Keratinocyte (primary cell): ENCODE results near the gene SEC22A. TPM values are rescaled to one million over a fixed set of nuclear protein-coding genes. Genes with fewer than 3 reads are reported as not detected.

Experiments
- DNase-seq: peaks from one replicate; pipeline ENCODE4 v3.0.0-alpha.2; 2011; ENCODE audit warnings: low read depth, missing footprints, low spot score
- FAIRE-seq: peaks from 2 replicates; lab custom pipeline; 2011; peaks lifted over from hg19 to GRCh38; lab: Jason Lieb, UNC
- H2AFZ ChIP-seq: 2 replicates; pipeline ENCODE4 v1.6.0; 2012; ENCODE audit warnings: low read length, control low read depth, inconsistent platforms; ENCODE audit not compliant: control insufficient read depth
- H3K27ac ChIP-seq: 2 replicates; pipeline ENCODE4 v1.5.1; 2011; ENCODE audit warnings: low read length; ENCODE audit not compliant: control insufficient read depth, insufficient read depth
- H3K27me3 ChIP-seq: 3 replicates; pipeline ENCODE4 v1.6.0; 2011; ENCODE audit warnings: low read length; ENCODE audit not compliant: control insufficient read depth, insufficient read depth; ENCODE audit errors: extremely low read depth
- H3K36me3 ChIP-seq, 2 experiments: 2 replicates in 1 of 2; 3 replicates in 1 of 2; pipeline ENCODE4 v1.5.1; 2011; ENCODE audit warnings: low read length in 2 of 2, mild to moderate bottlenecking in 1 of 2; ENCODE audit not compliant: control insufficient read depth in 2 of 2, insufficient read depth in 2 of 2; ENCODE audit errors: extremely low read depth in 1 of 2
- H3K4me1 ChIP-seq: 3 replicates; pipeline ENCODE4 v1.5.1; 2011; ENCODE audit warnings: low read length; ENCODE audit not compliant: control insufficient read depth, insufficient read depth; ENCODE audit errors: extremely low read depth
- H3K4me2 ChIP-seq: 3 replicates; pipeline ENCODE4 v1.6.0; 2011; ENCODE audit warnings: low read depth, low read length; ENCODE audit not compliant: control insufficient read depth, insufficient read depth; ENCODE audit errors: extremely low read depth
- H3K4me3 ChIP-seq, 3 experiments: fragments of 200-600 bp in 1 of 3; sonication (generic) in 1 of 3; 2 replicates in 2 of 3; 3 replicates in 1 of 3; pipeline ENCODE4 v1.5.1; 2011 to 2016; ENCODE audit warnings: low read length in 3 of 3, mild to moderate bottlenecking in 3 of 3, control low read depth in 2 of 3, inconsistent platforms in 1 of 3, low read depth in 1 of 3, mixed read lengths in 1 of 3, mixed run types in 1 of 3, moderate library complexity in 1 of 3; ENCODE audit not compliant: control insufficient read depth in 2 of 3, insufficient read depth in 2 of 3; ENCODE audit errors: extremely low read depth in 1 of 3
- H3K79me2 ChIP-seq: 2 replicates; pipeline ENCODE4 v1.6.0; 2012; ENCODE audit warnings: low read length; ENCODE audit not compliant: control insufficient read depth, insufficient read depth
- H3K9ac ChIP-seq: 3 replicates; pipeline ENCODE4 v1.6.0; 2011; ENCODE audit warnings: low read length; ENCODE audit not compliant: control insufficient read depth, insufficient read depth; ENCODE audit errors: extremely low read depth
- H3K9me1 ChIP-seq: 3 replicates; pipeline ENCODE4 v1.6.0; 2011; ENCODE audit warnings: low read length; ENCODE audit not compliant: control insufficient read depth, insufficient read depth; ENCODE audit errors: extremely low read depth
- H3K9me3 ChIP-seq: 2 replicates; pipeline ENCODE4 v1.5.1; 2012; ENCODE audit warnings: low read depth, low read length; ENCODE audit not compliant: control insufficient read depth
- H4K20me1 ChIP-seq: 3 replicates; pipeline ENCODE4 v1.6.0; 2011; ENCODE audit warnings: low read length; ENCODE audit not compliant: control insufficient read depth, insufficient read depth; ENCODE audit errors: extremely low read depth
- CTCF ChIP-seq, 3 experiments: IDR thresholded peaks in 1 of 3; conservative IDR thresholded peaks in 1 of 3; optimal IDR thresholded peaks in 1 of 3; 2 replicates in 2 of 3; 3 replicates in 1 of 3; pipeline versions ENCODE3 to v1.5.1; 2011; ENCODE audit warnings: low read length in 3 of 3, mild to moderate bottlenecking in 3 of 3, moderate library complexity in 2 of 3, control low read depth in 1 of 3, inconsistent platforms in 1 of 3; ENCODE audit not compliant: insufficient read depth in 2 of 3; ENCODE audit errors: extremely low read depth in 1 of 3
- EZH2 ChIP-seq: IDR thresholded peaks from one replicate; pipeline ENCODE4 v1.6.1; 2012; ENCODE audit warnings: inconsistent platforms, mild to moderate bottlenecking, low read length, moderate library complexity
- dilution Hi-C: fragments of 300-500 bp; cut with MboI; formaldehyde crosslinking; loops from one replicate; pipeline ENCODE4 v1.7.0; 2020; ENCODE audit warnings: low sequenced_read_pairs; ENCODE audit not compliant: extremely low pct_ligation_motif_present
- polyA plus RNA-seq, 5 experiments: library from polyadenylated mRNA; depleted of rRNA in 3 of 5; stranded (reverse) in 3 of 5; stranded (forward) in 1 of 5; unstranded in 1 of 5; fragments of >200 nt; gene quantifications; 1 replicate in 1 of 5; 2 replicates in 3 of 5; 3 replicates in 1 of 5; pipeline versions ENCODE4 v1.2.1 to v1.2.3, GENCODE V29; 2011 to 2012; ENCODE audit warnings: missing spikeins in 2 of 5, low read depth in 1 of 5, low replicate concordance in 1 of 5

SEC22A gene
- polyA plus RNA-seq, 1 donor (not counting 4 experiments of a cell fraction or from before 2014, with no cell fraction given), result 32.9 TPM

- TF ChIP-seq EZH2, result no peak
- TF ChIP-seq CTCF (optimal IDR thresholded peaks at IDR 0.05 in 1 of 3, IDR thresholded peaks at IDR 0.05 in 1 of 3, conservative IDR thresholded peaks at IDR 0.05 in 1 of 3; ENCODE audit: extremely low read depth in 1 of 3, insufficient read depth in 2 of 3, low read length in 3 of 3), result peak; percentile 35 to 70 (median 65)
- FAIRE-seq, result no peak
These were observed 7.2 kb upstream of the SEC22A start for GRCh38 chr3:123194552-123194951.

GRCh38 chr3:123198372-123198771 lies 3.4 kb upstream of the SEC22A start:
- H3K9me3 ChIP-seq, result no peaks in the 10 kb centered on the region
- H3K9ac ChIP-seq, result no peak overlapping the region
- no peaks in the 10 kb centered on the region for H3K9me1 ChIP-seq
- H4K20me1 ChIP-seq, result no peaks in the 10 kb centered on the region
- no peak overlapping the region for H3K4me3 ChIP-seq
- H3K79me2 ChIP-seq, result peaks cover 16% of the 10 kb centered on the region
- H3K4me1 ChIP-seq, result peaks cover 17% of the 10 kb centered on the region
- TF ChIP-seq EZH2, result no peak
- no peak for TF ChIP-seq CTCF (optimal IDR thresholded peaks at IDR 0.05 in 1 of 3, IDR thresholded peaks at IDR 0.05 in 1 of 3, conservative IDR thresholded peaks at IDR 0.05 in 1 of 3; ENCODE audit: extremely low read depth in 1 of 3, insufficient read depth in 2 of 3, low read length in 3 of 3)
- H3K36me3 ChIP-seq, result no peaks in the 10 kb centered on the region
- no peaks in the 10 kb centered on the region for H3K27me3 ChIP-seq
- DNase-seq (no peak), FAIRE-seq (no peak)
- H3K27ac ChIP-seq, result no peak overlapping the region
- dilution Hi-C loops, result no loop called here
- H3K4me2 ChIP-seq, result no peak overlapping the region
- no peak overlapping the region for H2AFZ ChIP-seq

More at GRCh38 chr3:123194552-123194951, 7.2 kb upstream of the SEC22A start:
- Histone ChIP-seq H3K9ac (no peak overlapping the region), H4K20me1 (no peaks in the 10 kb centered on the region), H3K36me3 (no peaks in the 10 kb centered on the region), H3K9me3 (no peaks in the 10 kb centered on the region), H3K27ac (no peak overlapping the region), H3K27me3 (no peaks in the 10 kb centered on the region), H3K4me2 (no peak overlapping the region), H3K4me1 (no peaks in the 10 kb centered on the region), H3K79me2 (no peaks in the 10 kb centered on the region), H3K4me3 (no peak overlapping the region), H3K9me1 (no peaks in the 10 kb centered on the region), H2AFZ (no peak overlapping the region)
- dilution Hi-C loops, result no loop called here
- no peak for DNase-seq
